ENCODE measurements around the gene FAM107A.

- TF ChIP-seq CTCF (IDR thresholded peaks at IDR 0.05) (no peak), POLR2A (IDR thresholded peaks at IDR 0.05) (no peak)
Observed at GRCh38 chr3:58519668-58520402, 57.4 kb downstream of the FAM107A start.

All from thyroid gland (tissue), 4 donors.